CD4-positive, alpha-beta T cell treated with Interleukin-17A for 1 hour (primary cell): ENCODE results near the gene SEMA3A.
"Not testable (repeated sequence)": the region's sequence is repeated elsewhere in the genome, so short reads cannot be mapped to it uniquely, and the experiment has no call there.

Experiments used
- DNase-seq: peaks from one replicate; pipeline ENCODE4 v3.0.0-alpha.2; 2020

SEMA3A gene

GRCh38 chr7:84107259-84107658 is 87.3 kb downstream of the SEMA3A start:
- no peak for DNase-seq

- DNase-seq: no peak
These were observed 88.3 kb downstream of the SEMA3A start for GRCh38 chr7:84106291-84106690.

- no peak for DNase-seq
These were observed 89.0 kb downstream of the SEMA3A start for GRCh38 chr7:84105586-84105985.

- no peak for DNase-seq
These were observed 89.8 kb downstream of the SEMA3A start for GRCh38 chr7:84104826-84105225.

- no peak for DNase-seq
These were observed 92.4 kb downstream of the SEMA3A start for GRCh38 chr7:84102213-84102612.

DNA sequence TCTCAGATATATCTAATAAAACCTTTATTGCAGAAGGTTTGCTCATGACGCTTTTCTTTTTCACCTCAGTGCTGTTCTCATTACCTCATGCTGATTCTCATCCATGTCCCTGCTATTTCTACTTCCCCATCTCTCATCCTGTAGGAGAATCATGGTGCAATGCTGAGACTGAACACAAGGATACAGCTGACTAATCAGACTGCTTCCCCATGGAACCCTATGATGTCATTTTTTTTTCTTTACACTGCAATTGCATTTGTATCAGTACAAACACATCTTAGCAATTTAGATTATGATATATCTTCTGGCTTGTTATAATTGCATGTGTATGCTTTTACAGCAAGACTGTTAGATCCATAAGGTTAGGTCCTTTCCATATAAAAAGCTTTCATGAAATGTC is 93.7 kb downstream of the SEMA3A start:
- no peak for DNase-seq

DNA sequence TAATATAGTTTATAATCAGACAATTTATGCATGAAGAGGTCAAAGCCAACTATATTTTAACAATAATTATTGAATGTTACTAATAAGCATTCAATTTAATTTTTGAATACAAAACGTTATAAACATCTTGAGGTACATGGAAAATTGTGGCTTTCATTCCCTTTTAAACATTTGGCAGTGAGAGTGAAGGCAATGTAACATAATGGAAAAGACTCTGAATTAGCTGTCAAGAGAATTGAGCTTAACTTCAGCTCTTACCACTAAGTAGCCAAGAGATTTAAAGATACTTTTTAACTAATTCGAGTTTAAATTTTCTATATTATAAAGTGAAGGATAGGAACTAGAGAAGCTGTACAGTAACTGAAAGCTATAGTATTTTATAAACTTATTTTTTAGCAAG is 98.6 kb downstream of the SEMA3A start:
- no peak for DNase-seq

- DNase-seq: peak; percentile 8
These were observed 102.4 kb downstream of the SEMA3A start for GRCh38 chr7:84092207-84092606.

- DNase-seq: no peak
These were observed 103.3 kb downstream of the SEMA3A start for GRCh38 chr7:84091318-84091717.

GRCh38 chr7:84088802-84089201 is 105.8 kb downstream of the SEMA3A start:
- no peak for DNase-seq

DNA sequence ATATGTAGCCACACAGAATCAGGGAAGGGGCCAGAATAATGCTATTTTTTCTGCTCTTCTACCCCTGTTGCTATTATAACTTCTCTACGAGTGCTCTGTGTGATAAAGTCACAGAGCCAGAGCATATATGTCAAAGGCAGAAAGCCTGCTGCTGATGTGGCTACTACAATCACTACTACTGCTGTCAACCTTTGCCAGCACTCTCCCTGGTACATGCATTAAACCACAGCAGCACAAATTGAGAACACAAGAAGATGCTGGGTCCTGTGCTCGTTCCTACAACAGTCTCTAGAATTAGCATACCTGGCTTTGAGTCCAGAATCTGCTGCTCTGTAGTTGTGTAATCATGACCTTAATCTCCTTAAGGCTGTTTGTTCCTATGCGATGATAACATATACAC is 108.6 kb downstream of the SEMA3A start:
- no peak for DNase-seq

GRCh38 chr7:84085147-84085546 is 109.4 kb downstream of the SEMA3A start:
- no peak for DNase-seq

DNA sequence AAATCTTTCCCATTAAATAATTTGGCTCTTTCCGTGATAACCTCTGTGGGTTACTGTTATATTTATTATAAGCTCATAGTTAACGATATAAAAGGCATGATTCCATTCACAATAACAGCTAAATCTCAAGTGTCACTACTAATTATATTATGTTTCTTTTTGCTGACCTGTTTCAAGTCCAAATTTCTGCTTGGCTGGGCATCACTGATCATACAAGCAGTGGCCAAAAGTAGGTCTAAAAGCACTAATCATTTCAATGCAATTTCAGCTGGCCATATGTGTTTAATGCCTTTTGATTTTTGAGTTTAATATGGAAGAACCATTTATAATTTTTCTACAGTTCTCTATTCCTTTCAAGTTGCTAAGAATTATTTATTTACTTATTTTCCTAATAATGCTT is 110.7 kb downstream of the SEMA3A start:
- no peak for DNase-seq

- DNase-seq: no peak
These were observed 112.5 kb downstream of the SEMA3A start for GRCh38 chr7:84081973-84082522.

- no peak for DNase-seq
These were observed 117.3 kb downstream of the SEMA3A start for GRCh38 chr7:84077336-84077735.

DNA sequence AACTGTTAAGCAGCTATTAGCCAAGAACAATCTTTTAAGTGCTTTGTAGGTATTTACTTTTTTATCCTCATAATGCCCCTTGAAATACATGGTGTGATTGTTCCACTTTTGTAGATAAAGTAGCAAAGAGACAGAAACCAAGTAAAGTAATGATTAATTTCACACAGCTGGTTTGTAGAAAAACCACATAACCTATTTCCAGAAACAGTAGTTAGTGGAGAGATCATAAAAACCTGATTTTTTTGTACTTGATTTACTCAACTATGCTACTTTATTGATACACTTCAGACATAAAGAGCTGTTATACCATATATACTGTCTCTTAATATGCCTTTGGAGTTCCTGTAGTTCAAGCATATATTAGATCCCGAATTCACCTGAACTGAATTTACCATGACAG is 118.4 kb downstream of the SEMA3A start:
- DNase-seq: no peak

GRCh38 chr7:84073186-84073875 is 121.3 kb downstream of the SEMA3A start:
- no peak for DNase-seq

- no peak for DNase-seq
These were observed 123.8 kb downstream of the SEMA3A start for GRCh38 chr7:84070770-84071169.

GRCh38 chr7:84069999-84070500 is 124.5 kb downstream of the SEMA3A start:
- no peak for DNase-seq

DNA sequence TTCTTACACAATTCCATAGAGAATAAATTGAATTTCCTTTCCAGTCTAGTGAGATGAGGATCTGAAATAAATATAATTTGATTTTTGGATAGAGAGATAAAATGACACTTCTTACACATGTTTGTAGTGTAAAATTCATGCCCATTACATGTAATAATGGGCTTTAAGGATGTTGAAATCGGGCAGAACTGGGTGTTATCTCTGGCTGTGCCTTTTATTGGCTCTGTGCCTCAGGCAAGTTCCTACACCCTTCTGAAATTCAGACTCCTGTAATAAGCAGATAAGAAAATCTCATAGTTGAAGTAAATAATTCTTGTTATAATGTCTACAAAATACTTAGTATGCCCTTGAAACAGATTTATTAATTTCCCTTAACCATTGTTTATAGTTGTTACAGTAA is 125.6 kb downstream of the SEMA3A start:
- DNase-seq: no peak

- not testable (repeated sequence) for DNase-seq
These were observed 132.1 kb downstream of the SEMA3A start for GRCh38 chr7:84062489-84062901.

- DNase-seq: no peak
These were observed 133.8 kb downstream of the SEMA3A start for GRCh38 chr7:84060760-84061261.

DNA sequence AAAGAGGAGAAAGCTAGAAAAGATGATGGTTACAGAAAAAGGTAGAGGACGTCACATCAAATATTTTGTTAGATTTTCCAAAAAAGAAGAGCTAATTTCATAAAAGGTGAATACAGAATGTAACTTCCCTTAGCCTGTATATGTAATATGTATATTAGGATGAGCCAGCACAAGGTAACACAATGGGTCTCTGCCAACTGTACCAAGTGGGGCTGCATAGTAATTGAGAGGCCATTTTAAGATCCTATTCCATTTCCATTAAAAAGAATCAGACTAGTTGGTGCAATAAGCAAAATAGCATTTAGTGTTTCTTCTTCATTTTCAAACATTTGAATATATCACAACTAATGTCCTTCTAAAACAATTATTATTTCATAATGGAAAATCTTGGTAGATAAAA is 134.6 kb downstream of the SEMA3A start:
- DNase-seq: no peak

DNA sequence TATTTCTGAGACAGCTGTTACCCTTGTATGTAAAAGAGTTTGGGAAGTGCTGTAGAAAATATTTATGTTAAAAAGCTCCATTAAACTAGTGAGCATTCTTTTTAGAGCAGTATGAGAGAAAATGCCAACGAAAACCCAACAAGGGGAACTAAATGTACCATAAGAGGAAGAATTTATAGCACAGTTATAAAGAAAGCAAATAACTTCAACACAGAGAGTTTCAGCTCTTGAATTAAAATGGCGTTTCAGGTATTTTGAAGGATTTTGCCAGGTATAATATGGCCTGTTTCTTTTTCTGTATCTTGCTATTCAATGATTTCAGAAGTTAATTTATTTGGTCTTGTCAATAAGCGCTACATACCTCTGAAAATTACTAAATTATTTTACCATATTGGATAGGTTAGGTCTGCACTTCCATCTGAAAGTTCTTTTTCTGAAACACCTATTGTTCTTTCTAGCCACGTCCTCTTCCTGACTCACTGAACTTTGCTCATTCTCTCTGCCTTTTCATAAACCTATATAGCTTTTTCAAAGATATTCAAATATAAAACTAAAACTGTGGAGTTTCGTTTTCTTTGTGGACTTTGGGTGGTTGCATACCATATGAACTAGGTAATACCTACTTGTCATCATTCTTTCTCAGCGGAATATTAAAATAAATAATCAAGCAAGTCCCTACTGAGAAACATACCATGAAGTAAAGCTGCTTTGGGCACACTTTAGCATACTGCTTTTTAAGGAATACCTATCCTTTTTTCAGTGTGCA is 136.1 kb downstream of the SEMA3A start:
- no peak for DNase-seq
